ENCODE results near the gene LIN28B. TPM values are rescaled to one million over a fixed set of nuclear protein-coding genes. Genes with fewer than 3 reads are reported as not detected.

The LIN28B gene
- total and polyA plus RNA-seq, 10 donors: not detected

DNA sequence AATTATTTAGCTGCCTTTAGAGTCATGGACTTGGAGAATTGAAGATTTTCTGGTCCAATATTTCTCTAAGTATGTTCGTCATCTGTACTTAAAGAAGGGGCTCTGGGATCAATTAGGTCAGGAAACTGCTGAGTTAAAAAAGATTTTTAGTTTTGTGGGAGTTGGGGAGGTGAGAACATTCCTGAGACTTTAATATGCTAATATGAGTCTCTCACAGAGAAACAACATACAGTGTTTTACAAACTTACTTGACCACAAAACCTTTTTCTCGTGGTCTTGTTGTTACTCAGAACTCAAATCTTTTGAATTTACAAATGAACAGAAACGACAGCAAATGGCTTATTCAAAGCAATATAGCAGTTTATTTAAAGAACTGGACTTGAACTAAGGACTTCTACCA, 67.9 kb downstream of the LIN28B start:
- H3K4me1 ChIP-seq: no peaks in the 10 kb centered on the region
- H3K27ac ChIP-seq: no peak overlapping the region
- 47 to 62% (median 57%) methylated on average over 3 of the region's 3 CpGs for WGBS, 5 donors
- intact Hi-C loops (cut with DNase I; ENCODE audit: low total_unique reads): no loop called here
- no peaks in the 10 kb centered on the region for H3K36me3 ChIP-seq
- H3K9me3 ChIP-seq: no peaks in the 10 kb centered on the region
- H3K4me3 ChIP-seq: no peak overlapping the region
- peaks cover 0 to 16% (median 0%) of the 10 kb centered on the region in 7 donors for H3K27me3 ChIP-seq (replicated peaks in 1 of 7)
- no peak for DNase-seq
- TF ChIP-seq, protein P1, sequence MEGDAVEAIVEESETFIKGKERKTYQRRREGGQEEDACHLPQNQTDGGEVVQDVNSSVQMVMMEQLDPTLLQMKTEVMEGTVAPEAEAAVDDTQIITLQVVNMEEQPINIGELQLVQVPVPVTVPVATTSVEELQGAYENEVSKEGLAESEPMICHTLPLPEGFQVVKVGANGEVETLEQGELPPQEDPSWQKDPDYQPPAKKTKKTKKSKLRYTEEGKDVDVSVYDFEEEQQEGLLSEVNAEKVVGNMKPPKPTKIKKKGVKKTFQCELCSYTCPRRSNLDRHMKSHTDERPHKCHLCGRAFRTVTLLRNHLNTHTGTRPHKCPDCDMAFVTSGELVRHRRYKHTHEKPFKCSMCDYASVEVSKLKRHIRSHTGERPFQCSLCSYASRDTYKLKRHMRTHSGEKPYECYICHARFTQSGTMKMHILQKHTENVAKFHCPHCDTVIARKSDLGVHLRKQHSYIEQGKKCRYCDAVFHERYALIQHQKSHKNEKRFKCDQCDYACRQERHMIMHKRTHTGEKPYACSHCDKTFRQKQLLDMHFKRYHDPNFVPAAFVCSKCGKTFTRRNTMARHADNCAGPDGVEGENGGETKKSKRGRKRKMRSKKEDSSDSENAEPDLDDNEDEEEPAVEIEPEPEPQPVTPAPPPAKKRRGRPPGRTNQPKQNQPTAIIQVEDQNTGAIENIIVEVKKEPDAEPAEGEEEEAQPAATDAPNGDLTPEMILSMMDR (IDR thresholded peaks at IDR 0.05 in 8 of 11, conservative IDR thresholded peaks at IDR 0.05 in 3 of 11): no peak
- TF ChIP-seq POLR2AphosphoS5 (IDR thresholded peaks at IDR 0.05) (no peak), POLR2A (IDR thresholded peaks at IDR 0.05) (no peak)

DNA sequence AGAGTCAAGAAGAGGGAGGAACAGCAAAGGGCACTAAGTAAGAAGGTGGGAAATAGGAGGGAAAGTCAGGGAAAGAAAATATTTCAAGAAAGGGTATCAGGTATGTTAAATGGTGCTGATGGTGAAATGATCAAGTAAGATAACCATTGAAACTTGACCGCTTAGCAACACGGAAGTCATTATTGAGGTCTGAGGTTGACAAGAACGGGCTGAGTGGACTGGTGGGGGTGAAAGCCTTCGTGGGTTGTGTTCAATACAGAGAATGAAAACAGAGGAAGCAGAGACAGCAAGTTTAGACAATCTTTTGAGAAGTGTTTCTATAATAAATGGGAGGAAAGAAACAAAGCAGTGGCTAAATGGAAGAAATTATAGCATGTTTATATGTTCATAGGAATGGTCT, 72.0 kb downstream of the LIN28B start:
- Histone ChIP-seq H3K9me3 (no peaks in the 10 kb centered on the region), H3K4me3 (no peak overlapping the region), H3K27ac (no peak overlapping the region), H3K27me3 (replicated peaks in 1 of 7) (peaks cover 0 to 2% (median 0%) of the 10 kb centered on the region in 7 donors), H3K4me1 (no peaks in the 10 kb centered on the region), H3K36me3 (no peaks in the 10 kb centered on the region)
- no peak for DNase-seq
- intact Hi-C loops (cut with DNase I; ENCODE audit: low total_unique reads): no loop called here
- 78 to 88% (median 85%) methylated on average over 4 of the region's 4 CpGs for WGBS, 5 donors
- TF ChIP-seq POLR2AphosphoS5 (IDR thresholded peaks at IDR 0.05): no peak
- no peak for TF ChIP-seq POLR2A (IDR thresholded peaks at IDR 0.05)
- TF ChIP-seq, protein P1 (IDR thresholded peaks at IDR 0.05 in 8 of 11, conservative IDR thresholded peaks at IDR 0.05 in 3 of 11): no peak

DNA sequence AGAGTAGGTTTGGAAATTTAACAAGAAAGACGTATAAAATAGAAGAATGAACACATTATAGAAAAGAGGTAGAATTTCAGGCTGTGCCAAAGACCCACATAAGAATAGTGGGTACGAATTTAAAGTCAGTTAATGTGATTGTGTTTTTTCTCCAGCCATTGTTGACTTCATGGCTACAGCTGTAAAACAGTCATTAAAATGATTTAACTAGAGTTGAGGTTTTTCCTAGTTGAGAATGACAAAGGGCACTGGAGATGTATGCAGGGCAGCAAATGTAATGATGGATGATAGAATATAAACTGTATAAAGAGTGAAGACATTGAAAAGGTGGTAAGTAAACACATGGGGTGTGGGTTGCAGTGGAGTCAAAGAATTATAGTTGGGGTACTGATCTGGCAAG, 72.7 kb downstream of the LIN28B start:
- WGBS, 5 donors: 79 to 87% (median 83%) methylated on average over 2 of the region's 2 CpGs
- no peak for DNase-seq
- intact Hi-C loops (cut with DNase I; ENCODE audit: low total_unique reads): no loop called here
- no peaks in the 10 kb centered on the region for H3K9me3 ChIP-seq
- no peaks in the 10 kb centered on the region for H3K27me3 ChIP-seq (replicated peaks in 1 of 7)
- no peak overlapping the region for H3K27ac ChIP-seq
- H3K36me3 ChIP-seq: no peaks in the 10 kb centered on the region
- H3K4me3 ChIP-seq: no peak overlapping the region
- TF ChIP-seq POLR2A (IDR thresholded peaks at IDR 0.05) (no peak), POLR2AphosphoS5 (IDR thresholded peaks at IDR 0.05) (no peak)
- TF ChIP-seq, protein P1 (IDR thresholded peaks at IDR 0.05 in 8 of 11, conservative IDR thresholded peaks at IDR 0.05 in 3 of 11): no peak
- no peaks in the 10 kb centered on the region for H3K4me1 ChIP-seq

DNA sequence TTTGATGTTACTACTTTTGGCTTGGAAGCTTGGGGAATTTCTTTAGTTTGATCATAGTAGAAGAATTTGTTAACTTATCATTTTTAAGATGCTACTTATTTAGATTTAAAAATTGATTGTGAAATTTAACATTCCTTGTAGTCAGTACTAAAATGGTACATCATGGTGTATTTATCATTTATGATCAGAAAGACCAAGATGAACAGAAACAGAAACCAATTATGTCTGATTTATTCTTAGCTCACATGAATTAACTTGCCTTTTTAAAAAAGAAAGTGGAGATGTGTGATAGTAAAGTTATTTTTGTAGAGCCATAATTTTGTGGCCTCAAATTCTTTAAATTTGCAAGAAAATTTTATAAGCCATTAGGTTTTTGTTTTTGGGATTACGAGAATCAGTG, 77.6 kb downstream of the LIN28B start:
- 79 to 92% (median 82%) methylated on average over 1 of the region's 1 CpG for WGBS, 5 donors

More for the DNA sequence above, 77.6 kb downstream of the LIN28B start:
- H3K36me3 ChIP-seq: no peaks in the 10 kb centered on the region
- intact Hi-C loops (cut with DNase I; ENCODE audit: low total_unique reads): no loop called here
- no peaks in the 10 kb centered on the region for H3K27me3 ChIP-seq (replicated peaks in 1 of 7)
- H3K27ac ChIP-seq: no peak overlapping the region
- no peak for TF ChIP-seq POLR2AphosphoS5 (IDR thresholded peaks at IDR 0.05)
- TF ChIP-seq POLR2A (IDR thresholded peaks at IDR 0.05): no peak
- TF ChIP-seq, protein P1 (IDR thresholded peaks at IDR 0.05 in 8 of 11, conservative IDR thresholded peaks at IDR 0.05 in 3 of 11): no peak
- no peak overlapping the region for H3K4me3 ChIP-seq
- no peak for DNase-seq
- no peaks in the 10 kb centered on the region for H3K9me3 ChIP-seq
- H3K4me1 ChIP-seq: no peaks in the 10 kb centered on the region

Data from spleen (tissue), 11 donors.